ENCODE measurements around the gene MED13. TPM values are rescaled to one million over a fixed set of nuclear protein-coding genes. Genes with fewer than 3 reads are reported as not detected.

MED13 gene
- total RNA-seq, 1 donor: 68.8 TPM

GRCh38 chr17:61943117-61943516 lies 122.0 kb downstream of the MED13 start:
- Histone ChIP-seq H3K4me3 (ENCODE audit: insufficient read depth, low read length) (no peak overlapping the region), H3K4me2 (ENCODE audit: insufficient read depth, low read length) (no peak overlapping the region), H3K27me3 (ENCODE audit: insufficient read depth, low read length) (no peaks in the 10 kb centered on the region), H3K27ac (ENCODE audit: low read depth, low read length) (no peak overlapping the region), H3K4me1 (ENCODE audit: insufficient read depth, low read length) (no peaks in the 10 kb centered on the region), H4K20me1 (ENCODE audit: insufficient read depth, low read length) (peaks cover 3% of the 10 kb centered on the region), H2AFZ (ENCODE audit: low read length) (no peak overlapping the region), H3K79me2 (ENCODE audit: insufficient read depth, low read length) (no peaks in the 10 kb centered on the region), H3K36me3 (ENCODE audit: insufficient read depth, low read length) (peaks cover 25% of the 10 kb centered on the region), H3K9me3 (ENCODE audit: low read depth, low read length) (no peaks in the 10 kb centered on the region)
- no peak for DNase-seq (ENCODE audit: insufficient read length, low spot score, missing footprints)
- TF ChIP-seq, protein P1, sequence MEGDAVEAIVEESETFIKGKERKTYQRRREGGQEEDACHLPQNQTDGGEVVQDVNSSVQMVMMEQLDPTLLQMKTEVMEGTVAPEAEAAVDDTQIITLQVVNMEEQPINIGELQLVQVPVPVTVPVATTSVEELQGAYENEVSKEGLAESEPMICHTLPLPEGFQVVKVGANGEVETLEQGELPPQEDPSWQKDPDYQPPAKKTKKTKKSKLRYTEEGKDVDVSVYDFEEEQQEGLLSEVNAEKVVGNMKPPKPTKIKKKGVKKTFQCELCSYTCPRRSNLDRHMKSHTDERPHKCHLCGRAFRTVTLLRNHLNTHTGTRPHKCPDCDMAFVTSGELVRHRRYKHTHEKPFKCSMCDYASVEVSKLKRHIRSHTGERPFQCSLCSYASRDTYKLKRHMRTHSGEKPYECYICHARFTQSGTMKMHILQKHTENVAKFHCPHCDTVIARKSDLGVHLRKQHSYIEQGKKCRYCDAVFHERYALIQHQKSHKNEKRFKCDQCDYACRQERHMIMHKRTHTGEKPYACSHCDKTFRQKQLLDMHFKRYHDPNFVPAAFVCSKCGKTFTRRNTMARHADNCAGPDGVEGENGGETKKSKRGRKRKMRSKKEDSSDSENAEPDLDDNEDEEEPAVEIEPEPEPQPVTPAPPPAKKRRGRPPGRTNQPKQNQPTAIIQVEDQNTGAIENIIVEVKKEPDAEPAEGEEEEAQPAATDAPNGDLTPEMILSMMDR (IDR thresholded peaks at IDR 0.05; ENCODE audit: extremely low read depth, low read depth, low read length): no peak

- H3K36me3 ChIP-seq (ENCODE audit: insufficient read depth, low read length): peaks cover 25% of the 10 kb centered on the region
- no peak overlapping the region for H3K4me3 ChIP-seq (ENCODE audit: insufficient read depth, low read length)
- H3K4me1 ChIP-seq (ENCODE audit: insufficient read depth, low read length): no peaks in the 10 kb centered on the region
- TF ChIP-seq, protein P1 (IDR thresholded peaks at IDR 0.05; ENCODE audit: extremely low read depth, low read depth, low read length): no peak
- no peaks in the 10 kb centered on the region for H3K79me2 ChIP-seq (ENCODE audit: insufficient read depth, low read length)
- no peak overlapping the region for H3K27ac ChIP-seq (ENCODE audit: low read depth, low read length)
- H2AFZ ChIP-seq (ENCODE audit: low read length): no peak overlapping the region
- DNase-seq (ENCODE audit: insufficient read length, low spot score, missing footprints): peak; percentile 14
- no peak overlapping the region for H3K4me2 ChIP-seq (ENCODE audit: insufficient read depth, low read length)
- H4K20me1 ChIP-seq (ENCODE audit: insufficient read depth, low read length): peaks cover 3% of the 10 kb centered on the region
- H3K27me3 ChIP-seq (ENCODE audit: insufficient read depth, low read length): no peaks in the 10 kb centered on the region
- no peaks in the 10 kb centered on the region for H3K9me3 ChIP-seq (ENCODE audit: low read depth, low read length)
Observed at GRCh38 chr17:61942085-61942484, 123.0 kb downstream of the MED13 start.

DNA sequence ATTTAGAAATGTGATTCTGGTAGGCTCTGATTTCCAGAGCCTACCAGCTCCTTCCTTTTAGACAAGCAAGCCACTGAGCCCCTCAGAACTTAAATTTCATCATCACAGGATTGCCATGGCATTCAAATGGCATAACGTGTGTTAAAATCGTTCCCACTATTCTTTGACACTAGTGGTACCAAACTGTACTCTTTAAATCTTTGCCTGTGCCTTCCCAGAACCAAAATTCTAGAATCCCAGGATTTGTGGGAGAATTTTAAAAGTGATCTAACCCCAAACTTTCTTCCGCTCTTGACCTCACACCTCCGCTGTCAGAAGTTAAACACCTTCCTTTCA lies 137.0 kb downstream of the MED13 start:
- no peak for DNase-seq (ENCODE audit: insufficient read length, low spot score, missing footprints)
- H3K4me1 ChIP-seq (ENCODE audit: insufficient read depth, low read length): peaks cover 15% of the 10 kb centered on the region
- H3K27ac ChIP-seq (ENCODE audit: low read depth, low read length): peak overlapping the region; percentile 75
- H3K36me3 ChIP-seq (ENCODE audit: insufficient read depth, low read length): peaks cover 13% of the 10 kb centered on the region
- peak overlapping the region; percentile 92 for H2AFZ ChIP-seq (ENCODE audit: low read length)
- no peaks in the 10 kb centered on the region for H3K9me3 ChIP-seq (ENCODE audit: low read depth, low read length)
- TF ChIP-seq, protein P1 (IDR thresholded peaks at IDR 0.05; ENCODE audit: extremely low read depth, low read depth, low read length): no peak
- H4K20me1 ChIP-seq (ENCODE audit: insufficient read depth, low read length): no peaks in the 10 kb centered on the region
- H3K4me2 ChIP-seq (ENCODE audit: insufficient read depth, low read length): peak overlapping the region; percentile 91
- peaks cover 11% of the 10 kb centered on the region for H3K79me2 ChIP-seq (ENCODE audit: insufficient read depth, low read length)
- no peaks in the 10 kb centered on the region for H3K27me3 ChIP-seq (ENCODE audit: insufficient read depth, low read length)
- peak overlapping the region; percentile 84 for H3K4me3 ChIP-seq (ENCODE audit: insufficient read depth, low read length)

DNA sequence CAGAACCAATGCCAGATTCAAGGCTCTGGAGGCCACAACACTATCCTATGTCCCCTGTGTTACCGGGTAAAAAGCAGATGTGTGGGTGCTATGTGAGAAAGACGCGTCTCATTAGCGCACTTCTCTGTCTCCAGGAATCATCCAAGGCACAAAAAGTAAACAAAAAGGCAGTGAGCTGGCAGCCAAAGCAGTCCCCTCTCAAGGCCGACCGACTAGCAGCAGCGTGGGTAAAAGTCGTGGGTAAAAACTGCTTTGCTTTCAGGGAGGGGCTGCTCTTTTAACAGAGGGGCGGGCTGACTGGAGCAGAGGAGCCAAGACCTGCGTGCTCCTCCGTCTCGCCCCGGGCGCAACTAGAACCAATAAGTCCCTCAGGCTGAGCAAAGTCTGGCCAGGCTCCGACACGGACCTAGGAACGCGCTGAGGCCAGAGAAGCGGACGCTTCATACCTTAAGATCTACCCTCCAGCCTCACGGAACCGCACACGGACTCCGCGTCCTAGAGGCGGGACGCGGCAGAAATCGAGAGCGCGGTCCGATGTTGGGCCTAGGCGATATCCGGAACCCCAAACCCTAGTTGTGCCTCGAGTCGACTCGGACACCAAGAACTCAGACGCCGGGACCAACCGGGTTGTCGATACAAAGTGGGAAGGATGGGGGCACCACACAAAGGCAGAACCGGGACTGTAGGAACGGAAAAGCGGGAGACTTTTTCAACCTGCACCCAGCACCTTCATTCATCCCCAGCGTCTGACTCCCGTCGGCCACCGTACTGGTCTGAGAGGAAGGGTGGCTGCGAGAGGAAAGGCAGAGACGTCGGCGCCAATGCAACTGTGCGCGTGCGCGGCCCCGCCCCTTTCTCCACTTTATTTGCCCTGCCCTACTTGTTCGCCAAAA lies 137.6 kb downstream of the MED13 start, which contains the start of gene INTS2:
INTS2 (minus strand) TSS at position 775 of the 893 bp plus-strand sequence. CDS start 1,338 bp downstream, outside the sequence.
- Histone ChIP-seq H3K9me3 (ENCODE audit: low read depth, low read length) (no peaks in the 10 kb centered on the region), H4K20me1 (ENCODE audit: insufficient read depth, low read length) (no peaks in the 10 kb centered on the region), H3K79me2 (ENCODE audit: insufficient read depth, low read length) (peaks cover 11% of the 10 kb centered on the region), H3K4me1 (ENCODE audit: insufficient read depth, low read length) (peaks cover 15% of the 10 kb centered on the region), H3K27me3 (ENCODE audit: insufficient read depth, low read length) (no peaks in the 10 kb centered on the region), H3K36me3 (ENCODE audit: insufficient read depth, low read length) (peaks cover 13% of the 10 kb centered on the region), H3K27ac (ENCODE audit: low read depth, low read length) (peak within 1 kb of the TSS; percentile 75), H2AFZ (ENCODE audit: low read length) (peak within 1 kb of the TSS; percentile 95), H3K4me2 (ENCODE audit: insufficient read depth, low read length) (peak within 1 kb of the TSS; percentile 91), H3K4me3 (ENCODE audit: insufficient read depth, low read length) (peak within 1 kb of the TSS; percentile 84)
- TF ChIP-seq, protein P1 (IDR thresholded peaks at IDR 0.05; ENCODE audit: extremely low read depth, low read depth, low read length): no peak
- peak; percentile 96 for DNase-seq (ENCODE audit: insufficient read length, low spot score, missing footprints)

Data from osteoblast (primary cell).